ENCODE results near the gene NUP88.

Gene NUP88

DNA sequence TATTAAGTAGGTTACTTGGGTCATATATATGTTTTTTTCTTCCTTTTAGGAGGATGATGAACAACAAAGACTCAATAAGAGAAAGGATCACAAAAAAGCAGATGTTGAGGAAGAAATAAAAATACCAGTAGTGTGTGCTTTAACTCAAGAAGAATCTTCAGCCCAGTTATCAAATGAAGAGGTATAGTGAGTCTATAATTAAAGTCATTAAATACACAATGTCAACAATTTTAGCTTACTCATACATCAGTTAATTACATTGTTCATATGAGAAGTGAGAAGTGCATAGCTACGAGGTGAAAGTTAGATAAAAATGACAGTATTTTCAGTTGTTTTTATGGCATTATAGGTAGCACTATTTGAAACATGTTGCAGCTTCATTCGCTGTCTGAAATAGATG is 65.2 kb downstream of the NUP88 start:
- no peak for DNase-seq

DNA sequence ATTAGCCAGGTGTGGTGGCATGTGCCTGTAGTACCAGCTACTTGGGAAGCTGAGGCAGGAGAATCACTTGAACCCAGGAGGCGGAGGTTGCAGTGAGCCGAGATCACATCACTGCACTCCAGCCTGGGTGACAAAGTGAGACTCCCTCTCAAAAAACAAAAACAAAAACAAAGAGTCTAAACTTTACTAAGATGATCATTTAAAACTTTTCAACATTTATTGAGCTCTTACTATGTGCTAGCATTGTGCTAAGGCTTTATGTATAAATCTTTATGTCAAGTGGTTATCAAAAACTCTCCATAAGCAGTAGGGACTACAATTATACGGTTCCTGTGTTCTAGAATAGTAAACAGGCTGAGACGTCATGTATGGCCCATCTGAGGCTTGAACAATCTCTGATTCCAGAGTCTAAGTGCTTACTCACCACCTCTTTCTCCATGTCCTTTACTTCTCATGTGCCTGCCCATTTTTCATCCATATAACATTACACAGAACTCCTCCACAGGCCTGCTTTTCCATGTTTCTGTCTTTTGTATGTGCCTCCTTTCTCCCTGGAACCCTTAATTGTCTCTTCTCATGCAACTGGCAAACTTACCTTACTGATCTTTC is 66.7 kb downstream of the NUP88 start:
- no peak for DNase-seq

DNA sequence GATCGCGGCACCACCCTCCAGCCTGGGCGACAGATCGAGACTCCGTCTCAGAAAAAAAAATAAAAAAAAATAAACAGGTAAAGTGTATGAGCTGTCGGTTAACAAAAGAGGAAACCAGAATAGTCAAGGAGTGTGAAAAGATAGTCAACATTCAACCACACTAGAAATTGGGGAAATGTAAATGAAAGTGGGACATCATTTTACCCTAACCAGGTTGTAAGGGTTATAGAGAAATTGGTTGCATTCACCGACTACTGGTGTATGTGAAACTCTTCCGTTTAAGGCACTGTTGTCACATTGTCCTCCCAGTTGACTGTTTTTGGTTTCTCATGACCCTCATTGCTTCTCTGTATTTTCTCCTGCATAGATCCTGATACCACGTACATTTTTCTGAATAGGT is 74.5 kb downstream of the NUP88 start:
- no peak for DNase-seq

All from activated CD8-positive, alpha-beta memory T cell treated with anti-CD3 and anti-CD28 coated beads for 24 hours (primary cell).